SU-DHL-6 (cell line): ENCODE measurements around the gene STK10.

ENCODE experiments used
- H2AFZ ChIP-seq: fragments of 200-600 bp; sonication (generic); 2 replicates; pipeline ENCODE4 v1.6.1; 2014; ENCODE audit warnings: low read depth, mild to moderate bottlenecking, moderate library complexity, mixed read lengths, antibody characterized with exemption, low read length; ENCODE audit not compliant: severe bottlenecking
- H3F3A ChIP-seq: fragments of 200-600 bp; shearing (Covaris generic); 2 replicates; pipeline ENCODE4 v1.6.0; 2016; ENCODE audit warnings: antibody characterized with exemption, mild to moderate bottlenecking; ENCODE audit not compliant: insufficient read depth
- H3K27ac ChIP-seq: fragments of 200-600 bp; sonication (generic); 2 replicates; pipeline ENCODE4 v1.5.1; 2016; ENCODE audit warnings: low read depth, mild to moderate bottlenecking, low read length, moderate library complexity, mixed read lengths
- H3K27me3 ChIP-seq: fragments of 200-600 bp; sonication (generic), shearing (Covaris generic); 2 replicates; pipeline ENCODE4 v1.6.0; 2014; ENCODE audit warnings: mild to moderate bottlenecking, low read length
- H3K36me3 ChIP-seq: fragments of 200-600 bp; sonication (generic); 2 replicates; pipeline ENCODE4 v1.6.1; 2014; ENCODE audit warnings: mild to moderate bottlenecking, low read length, mixed read lengths
- H3K4me2 ChIP-seq: fragments of 300-600, 200-600 bp; shearing (Covaris generic), sonication (generic); 2 replicates; pipeline ENCODE4 v1.6.0; 2014; ENCODE audit warnings: low read length, low read depth, mild to moderate bottlenecking; ENCODE audit not compliant: poor library complexity, severe bottlenecking
- H3K4me3 ChIP-seq: fragments of 200-600 bp; sonication (generic); 2 replicates; pipeline ENCODE4 v1.5.1; 2014; ENCODE audit warnings: antibody characterized with exemption, low read length, mild to moderate bottlenecking, mixed read lengths; ENCODE audit not compliant: insufficient read depth, poor library complexity, severe bottlenecking
- H3K79me2 ChIP-seq: fragments of 200-600 bp; sonication (generic); 2 replicates; pipeline ENCODE4 v1.6.1; 2014; ENCODE audit warnings: mild to moderate bottlenecking, low read length, moderate library complexity; ENCODE audit not compliant: insufficient read depth
- H3K9ac ChIP-seq: fragments of 200-600 bp; sonication (generic); 2 replicates; pipeline ENCODE4 v1.7.0; 2014; ENCODE audit warnings: mild to moderate bottlenecking, low read length
- H3K9me2 ChIP-seq: fragments of 200-600 bp; sonication (generic); replicated peaks from 2 replicates; pipeline ENCODE4 v1.6.1; 2014; ENCODE audit warnings: low read length; ENCODE audit not compliant: insufficient read depth
- H3K9me3 ChIP-seq: fragments of 200-600 bp; sonication (generic); 2 replicates; pipeline ENCODE4 v1.6.1; 2014; ENCODE audit warnings: low read length, mixed read lengths; ENCODE audit not compliant: insufficient read depth
- H4K20me1 ChIP-seq: fragments of 200-600 bp; sonication (generic); 2 replicates; pipeline ENCODE4 v1.6.1; 2014; ENCODE audit warnings: low read depth, mild to moderate bottlenecking, antibody characterized with exemption, low read length, moderate library complexity, mixed read lengths
- EZH2phosphoT487 ChIP-seq: fragments of 200-600 bp; sonication (generic), shearing (Covaris generic); conservative IDR thresholded peaks from 2 replicates; pipeline ENCODE4 v1.6.1; 2018; ENCODE audit warnings: mild to moderate bottlenecking, antibody characterized with exemption, low read length, moderate library complexity, mixed read lengths
- TF ChIP-seq, protein P1 (sequence below): fragments of 200-600 bp; sonication (generic); IDR thresholded peaks from one replicate; pipeline ENCODE4 v1.5.1; 2017; ENCODE audit warnings: antibody characterized with exemption, mild to moderate bottlenecking, low read length, moderate library complexity; ENCODE audit not compliant: insufficient read depth, poor library complexity, severe bottlenecking

STK10 gene

DNA sequence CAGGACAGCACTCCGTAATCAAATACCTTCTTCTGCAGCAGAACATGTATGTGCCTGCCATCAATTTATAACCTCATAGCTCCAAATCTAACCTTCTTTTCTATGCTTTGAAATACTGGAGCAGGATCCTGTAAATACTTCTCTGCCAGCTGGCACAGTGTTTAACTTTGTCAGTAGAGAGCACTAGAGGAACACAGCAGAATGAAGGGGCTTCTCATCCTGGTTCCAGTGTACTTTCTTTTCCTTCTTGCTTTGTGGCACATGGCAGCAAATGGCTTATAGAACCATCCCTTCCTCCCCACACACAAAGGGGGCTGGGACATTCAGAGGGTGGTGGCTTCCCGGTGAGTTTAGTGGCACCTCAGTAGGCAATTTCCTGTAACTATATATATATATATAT is 177.7 kb downstream of the STK10 start:
- Histone ChIP-seq H3K27ac (no peak overlapping the region), H3K36me3 (no peaks in the 10 kb centered on the region), H3K9me3 (no peaks in the 10 kb centered on the region)

DNA sequence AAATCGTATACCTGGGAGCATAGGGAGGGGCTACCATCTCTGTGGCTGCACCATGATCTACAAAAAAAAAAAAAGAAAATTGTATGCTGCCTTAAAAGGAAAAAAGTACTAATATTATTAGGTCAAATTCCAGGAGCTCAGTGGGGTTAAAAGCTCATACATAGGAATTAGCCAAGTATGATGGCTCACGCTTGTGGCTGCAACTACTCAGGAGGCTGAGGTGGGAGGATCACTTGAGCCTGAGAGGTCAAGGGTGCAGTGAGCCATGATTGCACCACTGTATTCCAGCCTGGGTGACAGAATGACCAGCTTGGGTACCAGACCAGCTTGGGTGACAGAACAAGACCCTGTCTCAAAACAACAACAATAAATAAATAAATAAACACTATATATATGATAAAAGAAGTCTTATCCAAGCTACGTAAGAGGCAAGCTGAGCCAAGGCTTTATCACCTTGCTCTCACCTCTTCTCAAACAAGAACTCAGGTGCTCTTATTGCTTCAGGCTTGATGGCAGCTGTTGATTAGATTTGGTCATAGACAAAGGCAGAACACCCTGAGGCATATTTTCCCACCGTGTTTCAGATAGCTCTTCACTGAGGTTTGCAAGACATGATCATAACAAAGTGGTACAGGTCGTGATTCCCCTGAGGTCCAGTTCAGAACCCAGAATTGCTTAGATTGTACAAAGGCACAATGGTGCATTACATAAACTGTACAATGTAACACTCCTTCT is 178.3 kb downstream of the STK10 start:
- H4K20me1 ChIP-seq = no peaks in the 10 kb centered on the region
- H3K9me3 ChIP-seq = no peaks in the 10 kb centered on the region
- H3K27me3 ChIP-seq = no peaks in the 10 kb centered on the region
- H3K4me2 ChIP-seq = no peak overlapping the region
- no peaks in the 10 kb centered on the region for H3F3A ChIP-seq
- no peak overlapping the region for H3K9ac ChIP-seq
- peaks cover 16% of the 10 kb centered on the region for H3K79me2 ChIP-seq
- no peak overlapping the region for H3K4me3 ChIP-seq
- H3K36me3 ChIP-seq = no peaks in the 10 kb centered on the region
- TF ChIP-seq, protein P1, sequence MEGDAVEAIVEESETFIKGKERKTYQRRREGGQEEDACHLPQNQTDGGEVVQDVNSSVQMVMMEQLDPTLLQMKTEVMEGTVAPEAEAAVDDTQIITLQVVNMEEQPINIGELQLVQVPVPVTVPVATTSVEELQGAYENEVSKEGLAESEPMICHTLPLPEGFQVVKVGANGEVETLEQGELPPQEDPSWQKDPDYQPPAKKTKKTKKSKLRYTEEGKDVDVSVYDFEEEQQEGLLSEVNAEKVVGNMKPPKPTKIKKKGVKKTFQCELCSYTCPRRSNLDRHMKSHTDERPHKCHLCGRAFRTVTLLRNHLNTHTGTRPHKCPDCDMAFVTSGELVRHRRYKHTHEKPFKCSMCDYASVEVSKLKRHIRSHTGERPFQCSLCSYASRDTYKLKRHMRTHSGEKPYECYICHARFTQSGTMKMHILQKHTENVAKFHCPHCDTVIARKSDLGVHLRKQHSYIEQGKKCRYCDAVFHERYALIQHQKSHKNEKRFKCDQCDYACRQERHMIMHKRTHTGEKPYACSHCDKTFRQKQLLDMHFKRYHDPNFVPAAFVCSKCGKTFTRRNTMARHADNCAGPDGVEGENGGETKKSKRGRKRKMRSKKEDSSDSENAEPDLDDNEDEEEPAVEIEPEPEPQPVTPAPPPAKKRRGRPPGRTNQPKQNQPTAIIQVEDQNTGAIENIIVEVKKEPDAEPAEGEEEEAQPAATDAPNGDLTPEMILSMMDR = no peak
- TF ChIP-seq EZH2phosphoT487 = no peak
- no peak overlapping the region for H2AFZ ChIP-seq
- H3K9me2 ChIP-seq = no peaks in the 10 kb centered on the region
- H3K27ac ChIP-seq = no peak overlapping the region

More for the DNA sequence above, 177.7 kb downstream of the STK10 start:
- Histone ChIP-seq H3K9me2 (no peaks in the 10 kb centered on the region), H4K20me1 (no peaks in the 10 kb centered on the region), H3F3A (no peaks in the 10 kb centered on the region), H3K9ac (no peak overlapping the region), H3K27me3 (no peaks in the 10 kb centered on the region), H3K79me2 (peaks cover 10% of the 10 kb centered on the region), H2AFZ (no peak overlapping the region), H3K4me3 (no peak overlapping the region), H3K4me2 (no peak overlapping the region)
- no peak for TF ChIP-seq EZH2phosphoT487
- TF ChIP-seq, protein P1 = no peak

DNA sequence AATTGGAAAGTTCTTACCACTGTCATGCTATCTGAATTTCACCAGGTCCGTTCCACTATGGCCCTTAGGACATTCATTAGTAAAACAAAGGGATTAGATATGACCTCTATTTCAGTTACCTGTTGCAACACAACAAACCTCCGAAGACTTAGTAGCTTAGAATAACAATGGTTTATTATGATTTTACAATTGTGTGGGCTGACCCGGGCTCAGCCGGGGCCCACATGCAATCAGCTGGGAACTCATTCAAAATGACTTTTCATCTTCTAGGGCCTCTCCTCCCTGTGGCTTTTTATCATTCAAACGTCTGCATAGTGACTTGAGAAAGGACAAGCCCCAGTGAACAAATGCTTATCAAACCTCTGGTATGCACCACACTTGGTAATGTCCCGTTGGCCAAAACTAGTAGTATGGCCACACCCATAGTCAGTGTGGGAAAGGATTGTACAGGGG is 179.3 kb downstream of the STK10 start:
- no peak overlapping the region for H3K27ac ChIP-seq
- no peak overlapping the region for H3K4me2 ChIP-seq

More for the DNA sequence above, 179.3 kb downstream of the STK10 start:
- no peak overlapping the region for H3K9ac ChIP-seq
- peaks cover 25% of the 10 kb centered on the region for H3K79me2 ChIP-seq
- TF ChIP-seq, protein P1 = no peak
- TF ChIP-seq EZH2phosphoT487 = no peak
- H3K9me2 ChIP-seq = no peaks in the 10 kb centered on the region
- peaks cover 2% of the 10 kb centered on the region; the same call in 1 of the 2 replicates for H4K20me1 ChIP-seq
- no peak overlapping the region for H3K4me3 ChIP-seq
- no peaks in the 10 kb centered on the region for H3K27me3 ChIP-seq
- no peaks in the 10 kb centered on the region for H3K36me3 ChIP-seq
- H3K9me3 ChIP-seq = no peaks in the 10 kb centered on the region
- H3F3A ChIP-seq = peaks cover 9% of the 10 kb centered on the region; the same call in 1 of the 2 replicates
- no peak overlapping the region for H2AFZ ChIP-seq
